GM04504 (cell line): ENCODE data around the gene SYPL1.

Source experiments
- DNase-seq: peaks from one replicate; pipeline ENCODE4 v3.0.0-alpha.2; 2012; ENCODE audit warnings: low read depth

SYPL1 gene

DNA sequence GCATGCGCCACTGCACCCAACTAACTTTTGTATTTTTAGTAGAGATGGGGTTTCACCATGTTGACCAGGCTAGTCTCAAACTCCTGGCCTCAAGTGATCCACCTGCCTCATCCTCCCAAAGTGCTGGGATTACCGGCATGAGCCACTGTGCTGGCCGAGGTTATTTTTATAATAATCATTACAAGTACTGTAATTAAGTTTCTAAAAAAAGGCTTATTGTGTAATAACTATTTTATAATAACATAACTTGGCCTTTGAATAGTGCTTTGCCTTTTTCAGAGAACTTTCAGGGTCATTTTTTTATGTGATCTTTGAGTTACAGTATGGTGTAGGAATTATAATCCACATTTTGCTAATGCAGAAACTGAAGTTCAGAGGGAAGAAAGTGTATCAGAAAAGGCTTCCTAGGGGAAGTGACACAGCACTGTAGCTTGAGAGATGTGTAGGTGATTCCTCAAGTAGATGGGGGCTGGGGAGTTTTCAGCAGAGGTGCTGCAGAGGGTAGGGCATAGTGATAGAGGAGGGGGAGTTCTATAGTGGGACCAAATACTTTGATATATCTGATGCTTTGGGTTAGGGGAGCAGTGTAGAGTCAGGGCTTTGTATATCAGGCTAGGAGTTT, 9.2 kb upstream of the SYPL1 start:
- no peak for DNase-seq

- DNase-seq = no peak
Measured at GRCh38 chr7:106120500-106120899, 8.4 kb upstream of the SYPL1 start.

- no peak for DNase-seq
Measured at GRCh38 chr7:106119719-106120118, 7.6 kb upstream of the SYPL1 start.

- no peak for DNase-seq
Measured at GRCh38 chr7:106117786-106118544, 5.9 kb upstream of the SYPL1 start.

- DNase-seq = no peak
Measured at GRCh38 chr7:106116161-106116704, 4.1 kb upstream of the SYPL1 start.

DNA sequence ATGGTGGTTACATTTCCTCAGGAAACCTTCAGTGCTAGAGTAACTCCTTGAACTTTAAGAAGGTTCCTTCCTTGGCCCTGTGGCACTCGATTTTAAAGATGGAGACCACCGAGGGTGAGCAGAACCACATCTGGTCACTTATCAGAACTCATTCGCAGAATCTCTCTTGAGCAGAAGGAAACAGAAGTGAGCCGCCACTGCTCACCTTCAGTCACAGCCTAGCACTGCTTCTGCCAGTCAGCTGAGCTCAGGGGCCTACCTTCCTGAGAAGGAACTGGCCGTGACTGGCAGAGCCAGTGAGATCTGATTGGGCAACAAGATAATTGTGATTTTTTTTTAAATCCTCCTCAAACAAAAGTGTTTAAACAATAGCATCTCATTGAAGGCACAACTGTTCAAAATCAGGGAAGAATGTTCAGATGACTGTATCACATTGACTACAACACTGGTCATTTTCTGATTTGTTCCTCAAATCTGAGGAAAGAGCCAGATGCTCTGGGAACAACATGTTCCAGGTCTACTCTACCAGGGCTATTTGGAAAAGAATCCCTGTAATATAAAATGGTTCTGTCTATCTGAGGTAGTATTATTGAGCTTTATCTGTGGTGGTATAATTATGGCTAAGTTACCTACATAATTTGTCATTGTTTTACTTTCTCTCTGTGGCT, 2.7 kb upstream of the SYPL1 start:
- no peak for DNase-seq

- DNase-seq = no peak
Measured at GRCh38 chr7:106112972-106113421, 885 bp upstream of the SYPL1 start.

GRCh38 chr7:106111655-106112117, 426 bp downstream of the SYPL1 start:
- DNase-seq = peak; percentile 57

GRCh38 chr7:106110885-106111654, 1.0 kb downstream of the SYPL1 start:
- no peak for DNase-seq

- no peak for DNase-seq
Measured at GRCh38 chr7:106110238-106110560, 1.9 kb downstream of the SYPL1 start.

DNA sequence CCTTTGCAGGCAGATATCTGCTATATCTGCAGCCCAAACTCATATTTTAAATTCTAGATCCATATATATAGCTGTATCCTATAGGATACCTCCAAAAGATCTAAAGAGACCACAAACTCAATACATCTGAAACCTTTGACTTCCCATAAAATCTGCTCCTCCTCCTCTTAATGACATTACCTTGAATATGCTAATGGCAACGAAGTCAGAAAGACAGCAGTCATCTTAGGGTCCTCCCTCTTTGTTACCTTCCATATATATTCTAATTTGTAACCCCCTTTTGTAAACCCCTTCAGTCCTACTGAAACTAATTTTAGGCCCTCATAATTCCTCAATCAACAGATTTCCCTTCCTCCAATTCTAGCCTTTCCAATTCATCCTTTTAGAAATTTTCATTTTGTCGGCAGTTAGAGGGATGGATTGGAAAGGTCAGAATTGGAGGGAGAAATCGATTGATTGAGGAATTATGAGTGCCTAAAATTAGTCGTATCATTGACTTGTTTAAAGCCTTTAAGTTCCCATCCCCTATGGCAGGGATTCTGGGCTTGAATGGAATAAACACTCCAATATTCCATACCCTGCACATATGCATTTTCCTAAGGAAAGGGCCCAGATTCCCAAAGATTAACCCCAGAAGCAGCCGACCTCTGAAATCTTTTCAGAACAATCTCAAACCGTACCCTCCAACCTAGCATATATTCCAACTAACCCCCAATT, 2.4 kb downstream of the SYPL1 start:
- DNase-seq = no peak

DNA sequence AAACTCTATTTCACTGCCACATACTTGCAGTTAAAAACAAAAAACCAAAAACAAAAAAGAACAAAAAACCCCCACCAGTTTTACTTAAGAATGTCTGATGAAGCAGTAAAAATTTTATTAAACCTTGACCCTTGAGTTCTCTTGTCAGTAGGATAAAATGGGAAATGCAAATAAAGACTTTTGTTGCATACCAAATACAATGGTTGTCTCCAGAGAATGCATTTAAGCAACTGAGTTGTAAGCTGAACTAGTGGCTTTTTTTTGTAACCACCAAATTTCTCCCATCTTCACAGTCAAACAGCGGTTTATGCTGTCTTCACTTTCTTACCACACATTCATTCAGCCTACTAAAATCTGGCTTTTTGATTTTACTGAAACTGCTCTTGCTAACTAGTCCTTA, 3.1 kb downstream of the SYPL1 start:
- DNase-seq = no peak

- no peak for DNase-seq
Measured at GRCh38 chr7:106104721-106105260, 7.3 kb downstream of the SYPL1 start.

DNA sequence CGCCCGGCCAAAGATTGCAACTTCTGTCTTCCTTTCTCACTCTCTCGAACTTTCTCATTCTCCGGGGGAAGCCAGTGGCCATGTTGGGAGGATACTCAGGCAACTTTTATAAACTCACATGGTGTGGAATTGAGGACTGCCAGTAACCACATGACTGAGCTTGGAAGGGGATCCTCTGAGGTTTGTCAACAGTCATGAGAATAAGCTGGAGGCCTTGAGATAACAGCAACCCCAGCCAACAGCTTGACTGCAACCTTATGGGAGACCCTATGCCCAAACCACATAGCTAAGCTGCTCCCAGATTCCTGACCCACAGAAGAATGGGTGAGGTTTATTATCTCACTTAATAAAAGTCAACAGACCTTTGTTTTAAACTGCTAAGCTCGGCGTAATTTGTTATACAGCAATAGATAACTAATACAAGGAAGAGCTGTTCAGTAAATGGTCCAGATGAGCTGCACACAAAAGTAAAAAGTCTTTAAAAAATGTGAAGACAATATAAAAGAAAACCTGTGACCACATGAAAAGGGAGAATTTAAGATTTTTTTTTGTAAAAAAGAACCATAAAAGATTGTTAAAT, 9.6 kb downstream of the SYPL1 start:
- DNase-seq = no peak

DNA sequence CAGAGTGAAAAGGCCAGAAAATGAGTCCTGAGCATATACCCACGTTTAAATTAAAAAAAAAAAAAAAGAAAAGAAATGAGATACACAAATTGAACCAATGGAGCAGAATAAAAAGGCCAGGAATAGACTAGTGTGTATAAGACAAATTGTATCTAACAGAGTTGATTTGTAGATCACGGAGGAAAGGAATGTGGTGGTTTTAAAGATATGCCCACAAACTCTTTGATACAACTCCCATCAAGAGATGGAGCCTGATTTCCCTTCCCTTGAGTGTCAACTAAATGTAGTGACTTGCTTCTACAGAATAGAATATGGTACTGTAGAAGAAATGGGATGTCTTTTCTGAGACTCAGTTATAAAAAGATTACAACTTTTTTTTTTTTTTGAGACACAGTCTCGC, 10.4 kb downstream of the SYPL1 start:
- DNase-seq = no peak

DNA sequence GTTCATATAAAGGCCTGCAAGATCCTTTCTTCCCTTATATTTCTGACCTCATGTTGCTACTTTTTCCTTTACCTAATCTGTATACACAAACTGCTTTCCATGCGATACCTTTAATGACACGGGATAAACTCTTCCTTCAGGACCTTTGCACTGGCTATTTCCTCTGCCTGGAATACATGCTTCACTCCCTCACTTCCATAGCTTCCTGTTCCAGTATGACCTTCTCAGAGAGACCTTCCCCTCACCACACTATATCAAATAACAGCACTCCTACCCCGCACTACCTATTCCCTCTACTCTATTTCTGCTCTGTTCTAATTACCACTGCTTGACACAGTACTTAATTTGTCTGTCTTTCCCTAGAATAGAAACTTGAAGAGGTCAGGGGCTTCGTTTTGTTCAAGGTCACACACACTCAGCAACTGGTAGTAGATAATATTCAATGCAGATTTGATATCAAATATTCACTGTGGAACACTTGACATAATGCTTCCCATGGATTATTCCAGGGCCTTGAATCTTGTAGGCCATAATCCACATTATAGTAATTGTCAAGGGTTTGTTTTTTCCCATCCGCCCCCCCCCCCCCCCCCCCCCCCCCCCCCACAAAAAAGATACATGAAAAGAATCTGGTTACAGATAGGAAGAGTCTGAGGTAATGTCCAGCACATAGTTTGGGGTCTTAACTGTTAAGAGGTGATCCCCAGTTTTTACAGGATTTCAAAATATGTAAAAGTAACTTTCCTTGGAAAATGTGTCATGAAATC, 11.1 kb downstream of the SYPL1 start:
- no peak for DNase-seq

GRCh38 chr7:106099539-106099938, 12.6 kb downstream of the SYPL1 start:
- DNase-seq = no peak

- no peak for DNase-seq
Measured at GRCh38 chr7:106098889-106099288, 13.2 kb downstream of the SYPL1 start.

DNA sequence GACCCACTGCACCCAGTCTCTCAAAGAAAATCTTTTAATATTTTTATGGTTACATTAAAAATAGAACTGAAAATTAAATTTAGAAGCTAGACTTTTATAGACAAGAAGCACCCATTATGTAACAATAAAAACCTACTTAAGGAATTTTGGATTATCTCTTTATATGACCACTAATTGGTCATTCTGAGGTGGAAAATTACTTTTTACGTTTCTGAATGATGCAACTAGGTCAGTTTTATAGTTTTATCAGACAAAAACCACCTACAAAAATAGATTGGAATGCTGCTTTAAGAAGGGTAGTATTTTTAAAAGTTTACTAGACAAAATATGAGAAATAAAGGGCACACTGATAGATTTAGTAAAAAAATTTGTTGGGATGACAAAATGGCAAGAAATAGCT, 16.5 kb downstream of the SYPL1 start:
- peak; percentile 5 for DNase-seq

DNA sequence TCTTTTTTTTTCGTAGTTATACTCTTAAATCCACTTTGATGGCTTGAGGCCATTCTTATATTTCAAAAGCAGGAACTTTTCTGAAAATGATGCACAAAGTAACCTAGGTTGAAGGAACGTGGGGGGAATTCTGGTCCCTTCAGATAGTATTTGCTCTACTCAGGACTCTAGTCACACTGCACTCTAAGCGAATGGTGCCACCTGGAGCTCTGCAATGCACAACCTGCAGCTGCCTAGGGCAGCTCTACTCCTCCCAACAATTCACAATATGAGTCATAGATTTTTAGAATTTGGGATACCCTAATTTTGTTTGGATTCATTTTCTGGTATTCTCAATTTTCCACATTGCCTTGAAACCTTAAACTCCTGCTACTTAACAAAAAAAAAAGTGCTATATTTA, 17.3 kb downstream of the SYPL1 start:
- no peak for DNase-seq
